ENCODE measurements around the gene SMARCAL1.

Gene SMARCAL1

DNA sequence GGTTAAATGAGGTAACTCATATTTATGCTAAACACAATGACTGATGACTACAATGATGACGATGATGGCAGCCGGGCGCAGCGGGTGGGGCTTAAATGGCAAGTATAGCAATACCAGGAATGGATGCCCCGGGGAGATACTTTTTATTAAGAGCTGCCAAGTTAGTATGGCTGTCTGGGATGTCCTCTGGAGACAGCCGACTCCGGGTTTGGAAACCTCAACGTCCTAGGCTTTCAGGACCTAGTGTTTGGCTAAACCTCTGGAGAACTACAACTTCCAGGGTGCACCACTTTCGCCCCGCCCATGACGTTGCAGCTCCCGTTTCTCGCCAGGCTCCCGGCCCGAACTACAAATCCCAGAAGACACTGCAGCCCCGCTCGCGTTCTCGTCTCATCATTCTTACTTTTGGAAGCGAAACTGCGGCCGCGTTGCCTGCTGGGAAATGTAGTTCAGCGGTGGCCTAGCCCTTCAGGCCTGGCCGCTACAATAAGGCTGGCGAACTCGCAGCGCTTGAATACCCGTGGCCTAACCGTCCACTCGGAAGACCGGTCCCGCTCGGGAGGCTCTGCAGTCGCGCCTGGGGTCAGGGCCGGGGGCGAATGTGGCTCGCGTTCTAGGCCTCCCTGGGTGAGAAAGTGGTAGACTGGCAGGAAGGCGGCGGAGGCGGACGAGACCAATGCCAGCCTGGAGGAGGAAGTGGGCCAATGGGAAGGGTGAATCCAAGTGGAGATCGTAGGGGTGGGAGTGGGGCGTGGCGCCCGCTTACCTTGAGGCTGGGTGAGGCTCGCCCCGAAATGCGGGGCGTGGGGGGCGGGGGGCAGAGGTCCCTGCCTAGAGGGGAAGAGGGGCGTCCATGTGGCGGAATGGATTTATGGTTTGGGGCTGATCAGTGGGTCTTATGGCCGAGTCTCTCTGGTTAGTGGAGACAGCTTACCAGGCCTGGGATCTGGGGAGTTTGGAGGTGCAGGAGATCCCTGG lies at the start of gene SMARCAL1:
Gene SMARCAL1, plus strand, starts transcription at position 463 of the 978 bp plus-strand sequence. CDS start 2,221 bp downstream, outside the sequence.
- H3K4me3 ChIP-seq (ENCODE audit: low read depth, low read length), result peak within 1 kb of the TSS; percentile 50
- TF ChIP-seq, protein P1, sequence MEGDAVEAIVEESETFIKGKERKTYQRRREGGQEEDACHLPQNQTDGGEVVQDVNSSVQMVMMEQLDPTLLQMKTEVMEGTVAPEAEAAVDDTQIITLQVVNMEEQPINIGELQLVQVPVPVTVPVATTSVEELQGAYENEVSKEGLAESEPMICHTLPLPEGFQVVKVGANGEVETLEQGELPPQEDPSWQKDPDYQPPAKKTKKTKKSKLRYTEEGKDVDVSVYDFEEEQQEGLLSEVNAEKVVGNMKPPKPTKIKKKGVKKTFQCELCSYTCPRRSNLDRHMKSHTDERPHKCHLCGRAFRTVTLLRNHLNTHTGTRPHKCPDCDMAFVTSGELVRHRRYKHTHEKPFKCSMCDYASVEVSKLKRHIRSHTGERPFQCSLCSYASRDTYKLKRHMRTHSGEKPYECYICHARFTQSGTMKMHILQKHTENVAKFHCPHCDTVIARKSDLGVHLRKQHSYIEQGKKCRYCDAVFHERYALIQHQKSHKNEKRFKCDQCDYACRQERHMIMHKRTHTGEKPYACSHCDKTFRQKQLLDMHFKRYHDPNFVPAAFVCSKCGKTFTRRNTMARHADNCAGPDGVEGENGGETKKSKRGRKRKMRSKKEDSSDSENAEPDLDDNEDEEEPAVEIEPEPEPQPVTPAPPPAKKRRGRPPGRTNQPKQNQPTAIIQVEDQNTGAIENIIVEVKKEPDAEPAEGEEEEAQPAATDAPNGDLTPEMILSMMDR (IDR thresholded peaks at IDR 0.05; ENCODE audit: borderline replicate concordance, insufficient read depth, low read depth, low read length), result no peak

DNA sequence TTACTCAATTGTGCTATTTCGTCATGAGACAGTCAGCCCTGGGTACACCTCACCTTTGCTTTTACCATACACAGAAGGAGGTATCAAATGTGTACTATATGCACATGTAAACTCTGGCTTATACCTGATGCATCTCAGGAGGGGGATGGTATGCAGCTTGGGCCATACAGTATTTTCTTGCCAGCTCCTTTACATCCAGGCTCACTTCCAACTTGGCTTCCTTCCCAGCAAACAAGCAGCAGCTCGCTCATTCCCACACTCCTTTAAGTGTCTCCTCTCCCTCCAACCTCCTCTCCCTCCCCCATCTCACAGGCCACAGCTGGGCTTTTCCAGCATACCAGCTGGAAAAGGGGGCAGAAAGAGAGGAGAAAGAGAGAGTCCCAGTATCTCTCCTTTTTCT lies 49.6 kb upstream of the SMARCAL1 start:
- TF ChIP-seq, protein P1 (IDR thresholded peaks at IDR 0.05; ENCODE audit: borderline replicate concordance, insufficient read depth, low read depth, low read length), result no peak
- no peak overlapping the region for H3K4me3 ChIP-seq (ENCODE audit: low read depth, low read length)

GRCh38 chr2:216363221-216363620 lies 49.1 kb upstream of the SMARCAL1 start:
- no peak overlapping the region for H3K4me3 ChIP-seq (ENCODE audit: low read depth, low read length)
- TF ChIP-seq, protein P1 (IDR thresholded peaks at IDR 0.05; ENCODE audit: borderline replicate concordance, insufficient read depth, low read depth, low read length), result no peak

- TF ChIP-seq, protein P1 (IDR thresholded peaks at IDR 0.05; ENCODE audit: borderline replicate concordance, insufficient read depth, low read depth, low read length), result no peak
- no peak overlapping the region for H3K4me3 ChIP-seq (ENCODE audit: low read depth, low read length)
Measured at GRCh38 chr2:216365518-216365917, 46.8 kb upstream of the SMARCAL1 start.

GRCh38 chr2:216366777-216367471 lies 45.4 kb upstream of the SMARCAL1 start:
- H3K4me3 ChIP-seq (ENCODE audit: low read depth, low read length), result no peak overlapping the region
- TF ChIP-seq, protein P1 (IDR thresholded peaks at IDR 0.05; ENCODE audit: borderline replicate concordance, insufficient read depth, low read depth, low read length), result no peak

GRCh38 chr2:216369821-216370220 lies 42.5 kb upstream of the SMARCAL1 start:
- TF ChIP-seq, protein P1 (IDR thresholded peaks at IDR 0.05; ENCODE audit: borderline replicate concordance, insufficient read depth, low read depth, low read length), result no peak
- H3K4me3 ChIP-seq (ENCODE audit: low read depth, low read length), result no peak overlapping the region

Measured in GM12875 (cell line).